Common myeloid progenitor, CD34-positive (primary cell): ENCODE results near the gene ITGB5.

Experiments used
- CTCF ChIA-PET: fragments of 350-600 bp; sonication (Branson Sonifier 250); formaldehyde crosslinking; loops from one replicate; lab custom pipeline; 2021; ENCODE audit warnings: antibody characterized with exemption; lab: Charles Lee
- POLR2A ChIA-PET: fragments of 350-600 bp; sonication (Branson Sonifier 250); formaldehyde crosslinking; loops from one replicate; lab custom pipeline; 2021; ENCODE audit warnings: antibody characterized with exemption; lab: Charles Lee
- DNase-seq, 3 donors: peaks; one replicate each; pipeline versions ENCODE4 v3.0.0 to v3.0.0-alpha.2; 2013
- H3K27ac ChIP-seq, 2 experiments: 1 replicate in 1 of 2; 2 replicates in 1 of 2; pipeline ENCODE4 v1.7.0; 2013; ENCODE audit warnings: inconsistent platforms in 2 of 2, low read length in 2 of 2, mild to moderate bottlenecking in 2 of 2, low read depth in 1 of 2, moderate library complexity in 1 of 2; ENCODE audit not compliant: severe bottlenecking in 2 of 2, insufficient read depth in 1 of 2, poor library complexity in 1 of 2
- H3K27me3 ChIP-seq, 5 experiments: replicated peaks in 2 of 5; 1 replicate in 3 of 5; 2 replicates in 2 of 5; pipeline versions ENCODE4 v1.6.1 to v1.7.0; 2013; ENCODE audit warnings: low read length in 4 of 5, mild to moderate bottlenecking in 2 of 5, moderate library complexity in 2 of 5, inconsistent platforms in 1 of 5; ENCODE audit not compliant: insufficient read depth in 5 of 5, control insufficient read depth in 4 of 5
- H3K36me3 ChIP-seq, 4 experiments: 1 replicate in 2 of 4; 2 replicates in 2 of 4; pipeline versions ENCODE4 v1.6.1 to v1.7.0; 2013; ENCODE audit warnings: low read length in 3 of 4, control low read depth in 1 of 4, mild to moderate bottlenecking in 1 of 4; ENCODE audit not compliant: control insufficient read depth in 4 of 4, insufficient read depth in 4 of 4
- H3K4me1 ChIP-seq, 4 experiments: 1 replicate in 3 of 4; 2 replicates in 1 of 4; pipeline versions ENCODE4 v1.6.1 to v1.7.1; 2013; ENCODE audit warnings: low read length in 3 of 4, mild to moderate bottlenecking in 3 of 4, control low read depth in 1 of 4, inconsistent platforms in 1 of 4, moderate library complexity in 1 of 4; ENCODE audit not compliant: control insufficient read depth in 4 of 4, insufficient read depth in 4 of 4; ENCODE audit errors: control extremely low read depth in 1 of 4
- H3K4me3 ChIP-seq, 7 experiments: 1 replicate in 4 of 7; 2 replicates in 3 of 7; pipeline versions ENCODE4 v1.5.1 to v1.7.0; 2013; ENCODE audit warnings: mild to moderate bottlenecking in 7 of 7, low read length in 6 of 7, moderate library complexity in 6 of 7, inconsistent platforms in 2 of 7, low read depth in 2 of 7, control low read depth in 1 of 7; ENCODE audit not compliant: insufficient read depth in 4 of 7, control insufficient read depth in 1 of 7; ENCODE audit errors: extremely low read depth in 1 of 7
- H3K9me3 ChIP-seq, 5 experiments: 1 replicate in 4 of 5; 2 replicates in 1 of 5; pipeline versions ENCODE4 v1.6.1 to v1.7.1; 2013; ENCODE audit warnings: low read length in 4 of 5, mild to moderate bottlenecking in 2 of 5, inconsistent platforms in 1 of 5, low read depth in 1 of 5, moderate library complexity in 1 of 5; ENCODE audit not compliant: control insufficient read depth in 4 of 5, insufficient read depth in 2 of 5; ENCODE audit errors: control extremely low read depth in 1 of 5
- WGBS: methylation state at CpG from one replicate; pipeline ENCODE4 v1.1.5; 2013; ENCODE audit not compliant: insufficient coverage; 5-methylcytosine and 5-hydroxymethylcytosine counted together

The ITGB5 gene

DNA sequence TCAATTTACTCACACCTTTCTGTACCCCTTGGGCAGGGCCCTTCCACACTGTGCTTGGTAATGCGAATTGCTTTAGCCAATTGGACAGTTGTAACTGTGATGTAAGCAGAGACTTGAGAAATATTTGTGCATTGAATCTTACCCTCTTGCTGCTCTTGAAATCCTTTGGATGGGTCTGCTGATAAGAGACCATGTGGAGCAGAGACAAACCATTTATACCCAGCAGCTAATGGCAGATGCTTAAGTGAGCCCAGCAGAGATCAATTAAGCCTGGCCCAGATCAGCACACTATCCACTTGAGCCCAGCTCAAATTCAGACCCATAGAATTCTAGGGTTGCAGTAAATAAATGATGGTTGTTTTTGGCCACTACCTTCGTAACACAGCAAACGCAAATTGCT lies 28.1 kb upstream of the ITGB5 start:
- H3K9me3 ChIP-seq: no peaks in the 10 kb centered on the region

DNA sequence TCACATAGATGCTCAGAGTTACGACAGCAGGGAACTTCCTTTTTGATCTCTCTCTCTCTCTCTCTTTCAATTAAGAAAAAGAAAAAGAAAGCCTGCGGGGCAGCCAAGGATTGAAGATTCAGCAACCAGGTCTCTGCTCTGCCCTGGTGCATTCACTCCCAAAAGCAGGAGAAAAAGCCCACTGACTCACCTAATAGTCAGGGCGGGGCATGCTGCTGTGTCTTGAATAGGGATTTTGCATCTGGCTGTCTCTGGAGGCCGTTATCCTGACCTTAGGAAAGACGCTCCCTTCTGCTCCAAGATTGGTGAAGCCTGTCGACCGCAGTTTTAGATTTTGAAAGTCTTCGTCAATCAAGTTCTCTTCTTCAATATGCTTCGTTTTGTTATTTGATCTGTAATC lies 20.8 kb upstream of the ITGB5 start:
- Histone ChIP-seq H3K36me3 (no peaks in the 10 kb centered on the region), H3K4me3 (no peak overlapping the region), H3K9me3 (no peaks in the 10 kb centered on the region), H3K27ac (no peak overlapping the region), H3K27me3 (peaks cover 0 to 4% (median 0%) of the 10 kb centered on the region in 5 experiments), H3K4me1 (no peaks in the 10 kb centered on the region)
- ChIA-PET POLR2A (no interaction called here), CTCF (interaction anchor here (1.3 kb wide), 1 partner anchor 45 kb away, joined by 5 read pairs; no protein-coding TSS in a partner anchor)
- 87% methylated on average over 6 of the region's 9 CpGs for WGBS
- DNase-seq: no peak

More for the DNA sequence above, 28.1 kb upstream of the ITGB5 start:
- Histone ChIP-seq H3K4me1 (no peaks in the 10 kb centered on the region), H3K27me3 (peaks cover 0 to 1% (median 0%) of the 10 kb centered on the region in 5 experiments), H3K27ac (no peak overlapping the region), H3K4me3 (no peak overlapping the region), H3K36me3 (no peaks in the 10 kb centered on the region)
- WGBS: 100% methylated on average over 2 of the region's 3 CpGs
- ChIA-PET POLR2A (no interaction called here), CTCF (interaction anchor here (0.7 to 1.9 kb wide), 2 partner anchors 13 to 146 kb away, joined by 3 to 4 read pairs; no protein-coding TSS in a partner anchor)
- DNase-seq: no peak

DNA sequence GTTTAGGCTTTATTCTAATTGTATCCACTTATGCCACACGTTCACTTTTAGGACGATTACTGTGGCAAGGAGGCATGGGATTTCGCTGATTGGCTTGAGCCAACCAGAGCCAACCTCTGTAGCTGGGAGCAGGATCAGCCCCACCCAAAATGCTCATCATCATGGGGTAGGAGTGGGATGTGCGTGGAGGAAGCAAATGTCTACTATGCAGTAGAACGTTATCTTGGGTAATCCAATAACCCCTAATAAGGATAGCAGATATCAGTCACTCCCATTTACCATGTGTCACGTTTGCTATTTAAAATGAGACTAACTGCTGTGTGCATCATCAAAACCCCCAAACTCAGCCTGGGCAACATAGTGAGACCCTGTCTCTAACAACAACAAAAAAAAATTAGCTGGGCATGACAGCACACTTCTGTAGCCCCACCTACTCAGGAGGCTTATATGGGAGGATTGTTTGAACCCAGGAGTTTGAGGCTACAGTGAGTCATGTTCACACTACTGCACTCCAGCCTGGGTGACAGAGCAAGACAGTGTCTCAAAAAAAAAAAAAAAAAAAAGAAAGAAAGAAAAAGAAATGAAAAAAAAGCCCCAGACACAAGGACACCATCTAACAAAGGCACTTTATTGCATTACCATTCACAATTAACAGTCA lies 17.8 kb upstream of the ITGB5 start:
- H3K4me3 ChIP-seq: no peak overlapping the region
- no peaks in the 10 kb centered on the region for H3K9me3 ChIP-seq
- CTCF ChIA-PET: interaction anchor here (0.6 to 4.4 kb wide), 5 partner anchors 15 to 513 kb away, joined by 3 to 148 read pairs (median 11); no protein-coding TSS in a partner anchor
- H3K27me3 ChIP-seq: peaks cover 0 to 4% (median 0%) of the 10 kb centered on the region in 5 experiments
- 100% methylated on average over 3 of the region's 6 CpGs for WGBS
- DNase-seq: peak in 2 of 3 donors; percentile 5 to 15
- no peak overlapping the region for H3K27ac ChIP-seq
- H3K36me3 ChIP-seq: no peaks in the 10 kb centered on the region
- no peaks in the 10 kb centered on the region for H3K4me1 ChIP-seq
- POLR2A ChIA-PET: no interaction called here

DNA sequence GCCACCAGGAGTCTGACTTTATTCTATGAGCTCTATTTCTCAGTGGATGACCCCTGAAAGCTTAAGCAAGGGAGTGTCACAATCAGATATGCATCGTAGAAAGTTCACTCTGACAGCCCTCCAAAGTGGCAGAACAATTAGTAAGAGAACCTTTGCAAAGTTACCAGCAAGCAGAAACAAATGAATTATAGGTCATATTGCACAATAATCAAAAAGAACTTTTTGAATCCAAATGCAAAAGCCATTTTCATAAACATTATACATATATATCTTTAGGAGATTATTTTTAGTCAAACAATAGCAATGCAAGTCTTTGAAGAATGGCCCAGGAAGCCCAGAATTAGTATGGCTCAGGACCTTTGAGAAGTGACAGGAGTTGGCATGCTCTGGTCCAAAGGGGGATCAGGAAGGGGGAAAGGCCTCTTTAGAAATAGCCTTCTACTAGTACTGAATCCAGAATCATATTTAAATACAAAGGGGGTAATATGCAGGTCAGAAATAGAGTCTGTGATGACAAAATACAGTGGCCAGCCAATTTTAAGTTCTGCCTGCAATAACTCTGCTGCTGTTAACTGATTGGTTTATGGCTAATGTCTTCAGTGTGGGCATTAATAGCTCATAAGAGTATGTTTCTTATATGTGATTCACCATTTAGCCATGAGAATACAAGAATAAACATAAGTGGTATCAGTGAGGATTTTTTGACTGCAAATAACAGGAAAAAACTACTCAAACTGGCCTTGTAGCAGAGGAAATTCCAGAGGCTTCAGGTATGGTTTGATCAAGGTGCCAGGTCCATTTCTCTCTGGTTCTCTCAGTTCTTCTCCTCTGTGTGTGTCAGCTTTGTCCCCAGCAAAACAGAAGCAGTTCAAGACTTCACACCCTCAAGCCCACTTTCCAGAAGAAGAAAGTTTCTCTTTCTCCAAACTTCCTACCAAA lies 17.0 kb upstream of the ITGB5 start:
- CTCF ChIA-PET: interaction anchor here (0.7 to 4.4 kb wide), 6 partner anchors 14 to 236 kb away, joined by 3 to 148 read pairs (median 15); no protein-coding TSS in a partner anchor
- WGBS: 100% methylated on average over 1 of the region's 1 CpG
- H3K27ac ChIP-seq: no peak overlapping the region
- POLR2A ChIA-PET: no interaction called here
- peaks cover 0 to 4% (median 0%) of the 10 kb centered on the region in 5 experiments for H3K27me3 ChIP-seq
- DNase-seq: no peak
- no peaks in the 10 kb centered on the region for H3K4me1 ChIP-seq
- H3K4me3 ChIP-seq: no peak overlapping the region
- no peaks in the 10 kb centered on the region for H3K9me3 ChIP-seq
- H3K36me3 ChIP-seq: no peaks in the 10 kb centered on the region

DNA sequence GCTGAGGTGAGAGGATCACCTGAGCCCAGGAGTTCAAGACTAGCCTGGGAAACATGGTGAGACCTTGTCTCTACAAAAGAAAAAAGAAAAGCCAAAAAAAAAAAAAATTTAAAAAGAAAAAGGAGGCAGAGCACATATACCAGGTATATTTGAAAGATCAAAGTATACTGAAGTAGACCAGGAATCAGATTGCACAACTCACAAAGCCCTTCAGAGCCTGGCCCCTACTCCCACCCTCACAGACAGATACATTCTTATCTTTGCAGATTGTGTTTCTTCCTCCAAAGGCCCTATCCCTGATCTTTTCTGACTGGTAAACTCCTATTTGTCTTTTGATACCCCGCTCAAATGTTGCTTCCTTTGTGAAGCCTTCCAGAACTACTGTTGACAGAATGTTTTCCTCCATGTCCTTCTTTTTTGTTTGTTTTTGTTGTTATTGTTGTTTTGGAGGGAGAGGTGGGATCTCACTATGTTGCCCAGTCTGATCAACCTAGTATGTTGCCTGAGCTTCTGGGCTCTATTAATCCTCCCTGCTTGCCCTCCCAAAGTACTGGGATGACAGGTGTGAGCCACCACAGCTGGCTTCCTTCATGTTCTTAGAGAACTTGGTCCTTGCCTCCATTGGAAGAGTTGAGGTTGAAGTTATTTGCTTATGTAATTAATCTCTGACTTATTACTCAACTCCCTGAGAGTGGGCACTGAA lies 9.8 kb upstream of the ITGB5 start:
- Histone ChIP-seq H3K27ac (no peak overlapping the region), H3K4me3 (no peak overlapping the region), H3K9me3 (no peaks in the 10 kb centered on the region), H3K4me1 (no peaks in the 10 kb centered on the region), H3K27me3 (no peaks in the 10 kb centered on the region), H3K36me3 (no peaks in the 10 kb centered on the region)
- WGBS: no CpG with 5 or more reads among the region's 1 CpG
- POLR2A ChIA-PET: interaction anchor here (0.6 kb wide), 1 partner anchor 131 kb away, joined by 7 read pairs; no protein-coding TSS in a partner anchor
- CTCF ChIA-PET: interaction anchor here (0.6 to 2.2 kb wide), 9 partner anchors 8 to 1377 kb away, joined by 3 to 9 read pairs (median 4); no protein-coding TSS in a partner anchor
- DNase-seq: no peak

DNA sequence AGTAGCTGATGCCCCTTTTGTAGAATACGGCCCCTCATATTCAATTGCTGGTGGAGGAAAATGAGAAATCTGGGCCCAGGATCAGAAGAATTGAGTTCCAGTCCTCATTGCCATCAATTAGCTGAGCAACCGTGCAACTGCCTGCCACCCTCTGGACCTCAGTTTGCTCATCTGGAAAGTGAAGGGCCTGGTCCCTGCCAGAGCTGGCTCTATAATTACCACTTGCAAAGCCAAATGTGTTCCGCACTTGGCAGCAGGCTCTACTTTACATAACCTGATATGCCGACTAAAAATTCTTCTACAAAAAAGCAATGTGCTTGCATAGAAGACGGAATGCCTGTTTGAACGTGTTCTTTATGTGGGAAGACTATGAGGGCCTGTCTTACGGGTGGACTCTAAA lies 8.6 kb upstream of the ITGB5 start:
- WGBS: 98% methylated on average over 6 of the region's 7 CpGs
- CTCF ChIA-PET: interaction anchor here (0.7 to 2.7 kb wide), 4 partner anchors 11 to 134 kb away, joined by 3 to 26 read pairs (median 6); no protein-coding TSS in a partner anchor

More for the DNA sequence above, 8.6 kb upstream of the ITGB5 start:
- no peak for DNase-seq
- no peaks in the 10 kb centered on the region for H3K27me3 ChIP-seq
- H3K4me1 ChIP-seq: no peaks in the 10 kb centered on the region
- no peaks in the 10 kb centered on the region for H3K36me3 ChIP-seq
- no peak overlapping the region for H3K27ac ChIP-seq
- POLR2A ChIA-PET: no interaction called here
- H3K4me3 ChIP-seq: no peak overlapping the region
- H3K9me3 ChIP-seq: no peaks in the 10 kb centered on the region
